OCI-LY7 (cell line): ENCODE results near the gene CARM1.

Experiments
- CTCF ChIP-seq: fragments of 200-600 bp; sonication (generic); conservative IDR thresholded peaks from 2 replicates; pipeline ENCODE4 v1.5.1; 2014; ENCODE audit warnings: mild to moderate bottlenecking, antibody characterized with exemption, low read length, moderate library complexity, mixed read lengths
- EZH2phosphoT487 ChIP-seq: fragments of 200-600 bp; sonication (generic); IDR thresholded peaks from 2 replicates; pipeline ENCODE4 v1.6.1; 2018; ENCODE audit warnings: low read depth, borderline replicate concordance, mild to moderate bottlenecking, mixed run types, antibody characterized with exemption, low read length, moderate library complexity, mixed read lengths

- no peak for TF ChIP-seq CTCF
- TF ChIP-seq EZH2phosphoT487, result no peak
These were observed 24.0 kb downstream of the CARM1 start for GRCh38 chr19:10895363-10895762.
